D721Med (cell line): ENCODE results near the gene MYOZ2.
"Not testable (repeated sequence)": the region's sequence is repeated elsewhere in the genome, so short reads cannot be mapped to it uniquely, and the experiment has no call there.

Experiments
- DNase-seq: peaks from one replicate; pipeline ENCODE4 v3.0.0; 2011; ENCODE audit warnings: low spot score; ENCODE audit not compliant: insufficient read length
- FAIRE-seq: peaks from 2 replicates; lab custom pipeline; 2011; peaks lifted over from hg19 to GRCh38; lab: Jason Lieb, UNC
- CTCF ChIP-seq: IDR thresholded peaks from 2 replicates; pipeline ENCODE4 v1.5.1; 2012; ENCODE audit warnings: mild to moderate bottlenecking, control low read depth; ENCODE audit not compliant: insufficient read depth; ENCODE audit errors: missing control alignments

Gene MYOZ2

GRCh38 chr4:119139311-119139710, 3.7 kb downstream of the MYOZ2 start:
- FAIRE-seq (no peak), DNase-seq (no peak)
- no peak for TF ChIP-seq CTCF

GRCh38 chr4:119139822-119140252, 4.2 kb downstream of the MYOZ2 start:
- TF ChIP-seq CTCF, result no peak
- DNase-seq (no peak), FAIRE-seq (no peak)

GRCh38 chr4:119141283-119141682, 5.7 kb downstream of the MYOZ2 start:
- FAIRE-seq, DNase-seq: not testable (repeated sequence)

GRCh38 chr4:119142833-119143232, 7.2 kb downstream of the MYOZ2 start:
- TF ChIP-seq CTCF, result no peak
- FAIRE-seq (no peak), DNase-seq (no peak)

- FAIRE-seq, DNase-seq: not testable (repeated sequence)
Observed at GRCh38 chr4:119143341-119143740, 7.7 kb downstream of the MYOZ2 start.

- no peak for TF ChIP-seq CTCF
- FAIRE-seq (no peak), DNase-seq (no peak)
Observed at GRCh38 chr4:119149110-119149509, 13.5 kb downstream of the MYOZ2 start.

- no peak for DNase-seq
- no peak for FAIRE-seq
- no peak for TF ChIP-seq CTCF
Observed at GRCh38 chr4:119151161-119151560, 15.5 kb downstream of the MYOZ2 start.

- DNase-seq, result no peak
- no peak for TF ChIP-seq CTCF
- no peak for FAIRE-seq
Observed at GRCh38 chr4:119152741-119153140, 17.1 kb downstream of the MYOZ2 start.
